HL-60 (cell line): Measurements from ENCODE around the gene VPS41.

Source experiments
- DNase-seq, 2 experiments: peaks; one replicate each; pipeline ENCODE4 v3.0.0-alpha.2; 2010 to 2020; ENCODE audit warnings: low read depth in 1 of 2, low spot score in 1 of 2
- H3K27ac ChIP-seq: fragments of 250-450 bp; sonication (Bioruptor Pico); replicated peaks from 2 replicates; pipeline ENCODE4 v1.5.1; 2020; ENCODE audit warnings: mild to moderate bottlenecking, moderate library complexity
- H3K27me3 ChIP-seq: fragments of 250-450 bp; sonication (Bioruptor Pico); 2 replicates; pipeline ENCODE4 v1.5.1; 2021; ENCODE audit warnings: mild to moderate bottlenecking, moderate library complexity; ENCODE audit not compliant: insufficient read depth, poor library complexity, severe bottlenecking
- H3K4me3 ChIP-seq: replicated peaks from 2 replicates; pipeline ENCODE4 v1.5.1; 2011; ENCODE audit warnings: mild to moderate bottlenecking, control low read depth, low read length; ENCODE audit not compliant: insufficient read depth
- CTCF ChIP-seq: IDR thresholded peaks from one replicate; pipeline ENCODE4 v1.5.1; 2011; ENCODE audit warnings: low read length, control low read depth, inconsistent platforms; ENCODE audit not compliant: insufficient read depth
- GABPA ChIP-seq: IDR thresholded peaks from 2 replicates; pipeline ENCODE4 v1.6.1; 2012; ENCODE audit warnings: low read depth
- POLR2AphosphoS5 ChIP-seq: IDR thresholded peaks from 2 replicates; pipeline ENCODE4 v1.6.1; 2012; ENCODE audit warnings: low read depth
- REST ChIP-seq: IDR thresholded peaks from 2 replicates; pipeline ENCODE4 v1.6.1; 2012; ENCODE audit warnings: low read depth; ENCODE audit not compliant: insufficient replicate concordance
- SPI1 ChIP-seq: IDR thresholded peaks from 2 replicates; pipeline ENCODE4 v1.6.1; 2012; ENCODE audit warnings: low read depth, mild to moderate bottlenecking, borderline replicate concordance

Gene VPS41

GRCh38 chr7:38746438-38746837, 162.6 kb downstream of the VPS41 start:
- Histone ChIP-seq H3K27ac (no peak overlapping the region), H3K4me3 (no peak overlapping the region), H3K27me3 (no peaks in the 10 kb centered on the region)
- TF ChIP-seq GABPA (no peak), POLR2AphosphoS5 (no peak), REST (no peak), CTCF (no peak)
- no peak for DNase-seq

- Histone ChIP-seq H3K27me3 (no peaks in the 10 kb centered on the region), H3K4me3 (no peak overlapping the region), H3K27ac (no peak overlapping the region)
- no peak for TF ChIP-seq REST
- TF ChIP-seq CTCF: no peak
- no peak for TF ChIP-seq GABPA
- no peak for TF ChIP-seq SPI1
- TF ChIP-seq POLR2AphosphoS5: no peak
- DNase-seq: no peak
These were observed 164.2 kb downstream of the VPS41 start for GRCh38 chr7:38744746-38745145.

- no peaks in the 10 kb centered on the region for H3K27me3 ChIP-seq
- no peak overlapping the region for H3K27ac ChIP-seq
- TF ChIP-seq POLR2AphosphoS5 (no peak), REST (no peak), CTCF (no peak), GABPA (no peak), SPI1 (peak; percentile 56; the same call in 1 of the 2 replicates)
- no peak for DNase-seq
- no peak overlapping the region for H3K4me3 ChIP-seq
These were observed 165.1 kb downstream of the VPS41 start for GRCh38 chr7:38743899-38744298.
